HepG2 (cell line): ENCODE results near the gene COG1. TPM values are rescaled to one million over a fixed set of nuclear protein-coding genes. Genes with fewer than 3 reads are reported as not detected.

Source experiments
- AKNA ChIP-seq: sonication (generic); formaldehyde crosslinking; IDR thresholded peaks from 2 replicates; pipeline ENCODE4 v1.4.0; 2020; ENCODE audit warnings: missing genetic modification reagents, borderline replicate concordance
- ARID2 ChIP-seq: sonication (generic); formaldehyde crosslinking; IDR thresholded peaks from 2 replicates; pipeline ENCODE4 v1.8.1; 2022; ENCODE audit warnings: mild to moderate bottlenecking, missing genetic modification reagents, borderline replicate concordance
- FLYWCH1 ChIP-seq: sonication (generic); formaldehyde crosslinking; IDR thresholded peaks from 2 replicates; pipeline ENCODE4 v1.8.1; 2023; ENCODE audit warnings: mild to moderate bottlenecking, missing genetic modification reagents
- FOXC1 ChIP-seq: sonication (generic); formaldehyde crosslinking; IDR thresholded peaks from 2 replicates; pipeline ENCODE4 v1.8.0; 2022; ENCODE audit warnings: mild to moderate bottlenecking, missing genetic modification reagents, borderline replicate concordance
- HES4 ChIP-seq: sonication (generic); formaldehyde crosslinking; IDR thresholded peaks from 2 replicates; pipeline ENCODE4 v1.9.0; 2021; ENCODE audit warnings: mild to moderate bottlenecking, missing genetic modification reagents, borderline replicate concordance
- KDM3A ChIP-seq: IDR thresholded peaks from 2 replicates; pipeline ENCODE4 v1.6.1; 2018; ENCODE audit warnings: low read depth, missing compliant biosample characterization
- MTF2 ChIP-seq: sonication (generic); formaldehyde crosslinking; IDR thresholded peaks from 2 replicates; pipeline ENCODE4 v1.5.0; 2020; ENCODE audit warnings: missing genetic modification reagents, borderline replicate concordance
- MYNN ChIP-seq: sonication (generic); formaldehyde crosslinking; IDR thresholded peaks from 2 replicates; pipeline ENCODE4 v1.4.0; 2020; ENCODE audit warnings: mild to moderate bottlenecking, low read depth, missing genetic modification reagents
- NFRKB ChIP-seq: fragments of 450-650 bp; IDR thresholded peaks from 2 replicates; pipeline ENCODE4 v1.6.1; 2017
- SAP130 ChIP-seq: IDR thresholded peaks from 2 replicates; pipeline ENCODE4 v1.6.1; 2016; ENCODE audit warnings: low read depth
- SUZ12 ChIP-seq: fragments of 150-350 bp; IDR thresholded peaks from 2 replicates; pipeline ENCODE4 v1.6.1; 2014; ENCODE audit warnings: low read depth, low read length
- ZFP1 ChIP-seq: IDR thresholded peaks from 2 replicates; pipeline ENCODE4 v1.6.1; 2016
- ZMAT3 ChIP-seq: sonication (generic); formaldehyde crosslinking; conservative IDR thresholded peaks from 2 replicates; pipeline ENCODE4 v1.7.0; 2021; ENCODE audit warnings: missing genetic modification reagents
- ZNF180 ChIP-seq: sonication (generic); formaldehyde crosslinking; IDR thresholded peaks from 2 replicates; pipeline ENCODE4 v1.4.0; 2020; ENCODE audit warnings: low read depth, missing genetic modification reagents, borderline replicate concordance
- ZNF280B ChIP-seq: sonication (generic); formaldehyde crosslinking; IDR thresholded peaks from 2 replicates; pipeline ENCODE4 v1.5.0; 2020; ENCODE audit warnings: missing genetic modification reagents, mild to moderate bottlenecking, borderline replicate concordance
- ZNF331 ChIP-seq: sonication (generic); formaldehyde crosslinking; IDR thresholded peaks from 2 replicates; pipeline ENCODE4 v1.4.0; 2020; ENCODE audit warnings: missing genetic modification reagents
- ZNF33A ChIP-seq: sonication (generic); formaldehyde crosslinking; IDR thresholded peaks from 2 replicates; pipeline ENCODE4 v1.5.1; 2020; ENCODE audit warnings: missing genetic modification reagents, mild to moderate bottlenecking, moderate library complexity, borderline replicate concordance
- ZNF460 ChIP-seq: sonication (generic); formaldehyde crosslinking; IDR thresholded peaks from 2 replicates; pipeline ENCODE4 v1.5.1; 2020; ENCODE audit warnings: missing genetic modification reagents, mild to moderate bottlenecking, borderline replicate concordance
- ZNF552 ChIP-seq: sonication (generic); formaldehyde crosslinking; IDR thresholded peaks from 2 replicates; pipeline ENCODE4 v1.9.0; 2022; ENCODE audit warnings: missing genetic modification reagents, mild to moderate bottlenecking, borderline replicate concordance
- ZNF780A ChIP-seq: sonication (generic); formaldehyde crosslinking; IDR thresholded peaks from 2 replicates; pipeline ENCODE4 v1.8.0; 2022; ENCODE audit warnings: mild to moderate bottlenecking, missing genetic modification reagents, moderate library complexity
- ZNF782 ChIP-seq: sonication (generic); formaldehyde crosslinking; IDR thresholded peaks from 2 replicates; pipeline ENCODE4 v1.4.0; 2020; ENCODE audit warnings: missing genetic modification reagents, mild to moderate bottlenecking, borderline replicate concordance
- ZSCAN21 ChIP-seq: sonication (generic); formaldehyde crosslinking; IDR thresholded peaks from 2 replicates; pipeline ENCODE4 v1.8.0; 2022; ENCODE audit warnings: mild to moderate bottlenecking, missing genetic modification reagents, moderate library complexity, borderline replicate concordance
- polyA plus RNA-seq, 8 experiments: library from polyadenylated mRNA; depleted of rRNA in 3 of 8; stranded (reverse) in 7 of 8; unstranded in 1 of 8; fragments of >200 nt; fragmentation: Illumina TruSeq in 4 of 8; extraction: Trizol in 4 of 8; gene quantifications; 2 replicates each; pipeline versions ENCODE4 v1.2.1 to v1.2.3, GENCODE V29; 2011 to 2016; ENCODE audit warnings: low read depth in 4 of 8, missing spikeins in 1 of 8, mixed read lengths in 1 of 8; ENCODE audit not compliant: insufficient read depth in 1 of 8
- total RNA-seq, 5 experiments: library from RNA; depleted of rRNA; stranded (reverse); fragments of >200 nt; fragmentation: Illumina TruSeq; extraction: Trizol; gene quantifications; 2 replicates each; pipeline ENCODE4 v1.2.3, GENCODE V29; 2016; ENCODE audit warnings: low read depth in 1 of 5
- TF ChIP-seq, protein P1 (sequence below): fragments of 450-650 bp; IDR thresholded peaks from 2 replicates; pipeline ENCODE4 v1.6.1; 2017

The COG1 gene
- total and polyA plus RNA-seq, 2 of the 13 experiments (the other 11 are each of a cell fraction or from before 2014, with no cell fraction given), result 36.6 to 39.7 TPM

DNA sequence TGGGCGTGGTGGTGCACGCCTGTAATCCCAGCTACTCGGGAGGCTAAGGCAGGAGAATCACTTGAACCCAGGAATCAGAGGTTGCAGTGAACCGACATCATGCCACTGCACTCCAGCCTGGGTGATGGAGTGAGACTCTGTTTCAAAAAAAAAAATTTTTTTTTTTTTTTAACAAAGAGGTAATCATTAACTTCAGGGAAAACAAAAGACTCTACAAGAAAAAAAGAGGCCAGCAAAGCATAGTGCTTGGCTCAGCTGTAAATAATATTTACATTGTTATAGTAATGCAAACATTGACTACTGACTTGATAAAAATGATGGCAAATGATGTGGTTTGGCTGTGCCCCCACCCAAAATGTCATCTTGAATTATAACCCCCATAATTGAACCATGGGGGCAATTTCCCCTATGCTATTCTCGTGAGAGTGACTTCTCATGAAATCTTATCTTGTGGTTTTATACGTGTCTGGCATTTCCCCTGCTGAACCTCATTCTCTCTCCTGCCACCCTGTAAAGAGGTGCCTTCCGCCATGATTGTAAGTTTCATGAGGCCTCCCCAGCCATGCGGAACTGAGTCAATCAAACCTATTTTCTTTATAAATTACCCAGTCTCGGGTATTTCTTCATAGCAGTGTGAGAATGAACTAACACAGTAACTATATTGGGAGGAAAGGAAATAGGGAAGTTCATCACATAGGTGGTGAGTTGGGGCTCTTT lies 40.8 kb upstream of the COG1 start (continued):
- TF ChIP-seq ZNF280B (CRISPR knock-in tag) (no peak), ZNF33A (CRISPR knock-in tag) (no peak), ZNF782 (CRISPR knock-in tag) (no peak), ZNF331 (CRISPR knock-in tag) (no peak; the same call in 1 of the 2 replicates), SAP130 (CRISPR knock-in tag) (peak; percentile 66), ZFP1 (CRISPR knock-in tag) (no peak), ZNF780A (CRISPR knock-in tag) (no peak), SUZ12 (no peak), ZNF552 (CRISPR knock-in tag) (no peak), ZMAT3 (CRISPR knock-in tag) (no peak), FLYWCH1 (CRISPR knock-in tag) (no peak), KDM3A (no peak), ZNF460 (CRISPR knock-in tag) (peak; percentile 94; the same call in 1 of the 2 replicates), FOXC1 (CRISPR knock-in tag) (no peak), MYNN (CRISPR knock-in tag) (no peak), NFRKB (no peak), ARID2 (no peak), AKNA (no peak), ZNF180 (CRISPR knock-in tag) (no peak), ZSCAN21 (CRISPR knock-in tag) (no peak), HES4 (CRISPR knock-in tag) (no peak), MTF2 (CRISPR knock-in tag) (no peak)
- TF ChIP-seq, protein P1, sequence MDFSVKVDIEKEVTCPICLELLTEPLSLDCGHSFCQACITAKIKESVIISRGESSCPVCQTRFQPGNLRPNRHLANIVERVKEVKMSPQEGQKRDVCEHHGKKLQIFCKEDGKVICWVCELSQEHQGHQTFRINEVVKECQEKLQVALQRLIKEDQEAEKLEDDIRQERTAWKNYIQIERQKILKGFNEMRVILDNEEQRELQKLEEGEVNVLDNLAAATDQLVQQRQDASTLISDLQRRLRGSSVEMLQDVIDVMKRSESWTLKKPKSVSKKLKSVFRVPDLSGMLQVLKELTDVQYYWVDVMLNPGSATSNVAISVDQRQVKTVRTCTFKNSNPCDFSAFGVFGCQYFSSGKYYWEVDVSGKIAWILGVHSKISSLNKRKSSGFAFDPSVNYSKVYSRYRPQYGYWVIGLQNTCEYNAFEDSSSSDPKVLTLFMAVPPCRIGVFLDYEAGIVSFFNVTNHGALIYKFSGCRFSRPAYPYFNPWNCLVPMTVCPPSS, result no peak
